HepG2 (cell line): ENCODE data around the gene PSIP1. TPM values are rescaled to one million over a fixed set of nuclear protein-coding genes. Genes with fewer than 3 reads are reported as not detected.

ENCODE experiments used
- AHDC1 ChIP-seq: sonication (generic); formaldehyde crosslinking; IDR thresholded peaks from 2 replicates; pipeline ENCODE4 v1.5.1; 2020; ENCODE audit warnings: mild to moderate bottlenecking, missing genetic modification reagents, borderline replicate concordance
- CSRNP1 ChIP-seq: sonication (generic); formaldehyde crosslinking; IDR thresholded peaks from 2 replicates; pipeline ENCODE4 v1.8.1; 2023; ENCODE audit warnings: mild to moderate bottlenecking, missing genetic modification reagents
- ZNF780A ChIP-seq: sonication (generic); formaldehyde crosslinking; IDR thresholded peaks from 2 replicates; pipeline ENCODE4 v1.8.0; 2022; ENCODE audit warnings: mild to moderate bottlenecking, missing genetic modification reagents, moderate library complexity
- polyA plus RNA-seq, 8 experiments: library from polyadenylated mRNA; depleted of rRNA in 3 of 8; stranded (reverse) in 7 of 8; unstranded in 1 of 8; fragments of >200 nt; fragmentation: Illumina TruSeq in 4 of 8; extraction: Trizol in 4 of 8; gene quantifications; 2 replicates each; pipeline versions ENCODE4 v1.2.1 to v1.2.3, GENCODE V29; 2011 to 2016; ENCODE audit warnings: low read depth in 4 of 8, missing spikeins in 1 of 8, mixed read lengths in 1 of 8; ENCODE audit not compliant: insufficient read depth in 1 of 8
- total RNA-seq, 5 experiments: library from RNA; depleted of rRNA; stranded (reverse); fragments of >200 nt; fragmentation: Illumina TruSeq; extraction: Trizol; gene quantifications; 2 replicates each; pipeline ENCODE4 v1.2.3, GENCODE V29; 2016; ENCODE audit warnings: low read depth in 1 of 5

Gene PSIP1
- total and polyA plus RNA-seq, 2 of the 13 experiments (the other 11 are each of a cell fraction or from before 2014, with no cell fraction given): 12.6 to 46.4 TPM

- TF ChIP-seq CSRNP1 (CRISPR knock-in tag) (peak; percentile 70; the same call in 1 of the 2 replicates), AHDC1 (CRISPR knock-in tag) (no peak), ZNF780A (CRISPR knock-in tag) (no peak)
- TF ChIP-seq, all 625 proteins: peak for 210
These were observed 42.1 kb upstream of the PSIP1 start, which contains the start of gene CCDC171 (continued) for GRCh38 chr9:15552636-15553527.
